ENCODE measurements around the gene PYGB.

PYGB gene

GRCh38 chr20:25238319-25239037 lies 9.4 kb upstream of the PYGB start:
- TF ChIP-seq TSHZ2 (CRISPR knock-in tag; IDR thresholded peaks at IDR 0.05) (no peak), ZNF565 (CRISPR knock-in tag; conservative IDR thresholded peaks at IDR 0.05; ENCODE audit: low read depth) (no peak), CSRNP3 (CRISPR knock-in tag; IDR thresholded peaks at IDR 0.05) (no peak), ZC3H10 (CRISPR knock-in tag; IDR thresholded peaks at IDR 0.05) (no peak), ZFP3 (CRISPR knock-in tag; IDR thresholded peaks at IDR 0.05) (no peak), OSR1 (CRISPR knock-in tag; IDR thresholded peaks at IDR 0.05) (no peak), ZNF70 (CRISPR knock-in tag; IDR thresholded peaks at IDR 0.05) (no peak), ZFP30 (CRISPR knock-in tag; IDR thresholded peaks at IDR 0.05) (no peak), TCF4 (CRISPR knock-in tag; IDR thresholded peaks at IDR 0.05; ENCODE audit: borderline replicate concordance) (no peak), ARNTL (CRISPR knock-in tag; IDR thresholded peaks at IDR 0.05; ENCODE audit: borderline replicate concordance, low read depth) (no peak), ESRRG (CRISPR knock-in tag; IDR thresholded peaks at IDR 0.05) (no peak), SNAI2 (CRISPR knock-in tag; IDR thresholded peaks at IDR 0.05) (no peak), BACH2 (CRISPR knock-in tag; IDR thresholded peaks at IDR 0.05; ENCODE audit: borderline replicate concordance) (no peak), RARB (CRISPR knock-in tag; IDR thresholded peaks at IDR 0.05) (no peak), PPARA (CRISPR knock-in tag; IDR thresholded peaks at IDR 0.05; ENCODE audit: borderline replicate concordance) (no peak), GLIS3 (CRISPR knock-in tag; IDR thresholded peaks at IDR 0.05) (no peak)
- ATAC-seq, result peak; percentile 8; the same call in 1 of the 3 replicates

- no peak for ATAC-seq
Measured at GRCh38 chr20:25239387-25240370, 8.2 kb upstream of the PYGB start.

More at GRCh38 chr20:25239387-25240370, 8.2 kb upstream of the PYGB start:
- TF ChIP-seq CSDC2 (CRISPR knock-in tag; IDR thresholded peaks at IDR 0.05) (no peak), TOX (CRISPR knock-in tag; IDR thresholded peaks at IDR 0.05; ENCODE audit: borderline replicate concordance) (no peak), ZNF8 (CRISPR knock-in tag; IDR thresholded peaks at IDR 0.05) (no peak), ISL1 (CRISPR knock-in tag; IDR thresholded peaks at IDR 0.05) (no peak), TSHZ2 (CRISPR knock-in tag; IDR thresholded peaks at IDR 0.05) (no peak), CSRNP3 (CRISPR knock-in tag; IDR thresholded peaks at IDR 0.05) (no peak), GLIS3 (CRISPR knock-in tag; IDR thresholded peaks at IDR 0.05) (no peak), ZC3H10 (CRISPR knock-in tag; IDR thresholded peaks at IDR 0.05) (no peak), TCF4 (CRISPR knock-in tag; IDR thresholded peaks at IDR 0.05; ENCODE audit: borderline replicate concordance) (no peak), BACH2 (CRISPR knock-in tag; IDR thresholded peaks at IDR 0.05; ENCODE audit: borderline replicate concordance) (no peak), SNAI2 (CRISPR knock-in tag; IDR thresholded peaks at IDR 0.05) (no peak), OSR1 (CRISPR knock-in tag; IDR thresholded peaks at IDR 0.05) (no peak), ARNTL (CRISPR knock-in tag; IDR thresholded peaks at IDR 0.05; ENCODE audit: borderline replicate concordance, low read depth) (no peak)
- TF ChIP-seq, protein P1, sequence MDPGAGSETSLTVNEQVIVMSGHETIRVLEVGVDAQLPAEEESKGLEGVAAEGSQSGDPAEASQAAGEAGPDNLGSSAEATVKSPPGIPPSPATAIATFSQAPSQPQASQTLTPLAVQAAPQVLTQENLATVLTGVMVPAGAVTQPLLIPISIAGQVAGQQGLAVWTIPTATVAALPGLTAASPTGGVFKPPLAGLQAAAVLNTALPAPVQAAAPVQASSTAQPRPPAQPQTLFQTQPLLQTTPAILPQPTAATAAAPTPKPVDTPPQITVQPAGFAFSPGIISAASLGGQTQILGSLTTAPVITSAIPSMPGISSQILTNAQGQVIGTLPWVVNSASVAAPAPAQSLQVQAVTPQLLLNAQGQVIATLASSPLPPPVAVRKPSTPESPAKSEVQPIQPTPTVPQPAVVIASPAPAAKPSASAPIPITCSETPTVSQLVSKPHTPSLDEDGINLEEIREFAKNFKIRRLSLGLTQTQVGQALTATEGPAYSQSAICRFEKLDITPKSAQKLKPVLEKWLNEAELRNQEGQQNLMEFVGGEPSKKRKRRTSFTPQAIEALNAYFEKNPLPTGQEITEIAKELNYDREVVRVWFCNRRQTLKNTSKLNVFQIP (CRISPR knock-in tag; IDR thresholded peaks at IDR 0.05; ENCODE audit: borderline replicate concordance, low read depth), result no peak
- TF ChIP-seq, protein P2, sequence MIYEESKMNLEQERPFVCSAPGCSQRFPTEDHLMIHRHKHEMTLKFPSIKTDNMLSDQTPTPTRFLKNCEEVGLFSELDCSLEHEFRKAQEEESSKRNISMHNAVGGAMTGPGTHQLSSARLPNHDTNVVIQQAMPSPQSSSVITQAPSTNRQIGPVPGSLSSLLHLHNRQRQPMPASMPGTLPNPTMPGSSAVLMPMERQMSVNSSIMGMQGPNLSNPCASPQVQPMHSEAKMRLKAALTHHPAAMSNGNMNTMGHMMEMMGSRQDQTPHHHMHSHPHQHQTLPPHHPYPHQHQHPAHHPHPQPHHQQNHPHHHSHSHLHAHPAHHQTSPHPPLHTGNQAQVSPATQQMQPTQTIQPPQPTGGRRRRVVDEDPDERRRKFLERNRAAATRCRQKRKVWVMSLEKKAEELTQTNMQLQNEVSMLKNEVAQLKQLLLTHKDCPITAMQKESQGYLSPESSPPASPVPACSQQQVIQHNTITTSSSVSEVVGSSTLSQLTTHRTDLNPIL (CRISPR knock-in tag; IDR thresholded peaks at IDR 0.05; ENCODE audit: low read depth), result no peak
